ENCODE results near the gene TIMP2. TPM values are rescaled to one million over a fixed set of nuclear protein-coding genes. Genes with fewer than 3 reads are reported as not detected.

The TIMP2 gene
- total RNA-seq, 1 experiment from 2014 or later: 64.8 TPM

- Histone ChIP-seq H3K9ac (ENCODE audit: low read length) (no peak overlapping the region), H3K4me1 (ENCODE audit: control insufficient read depth in 1 of 2, insufficient read depth in 2 of 2, low read length in 2 of 2) (peaks cover 5 to 22% of the 10 kb centered on the region in 2 experiments; a peak in 3 of 4 replicates), H3K4me3 (replicated peaks in 1 of 2; ENCODE audit: low read depth in 1 of 2, low read length in 2 of 2) (no peak overlapping the region), H3K27me3 (ENCODE audit: insufficient read depth, low read length) (no peaks in the 10 kb centered on the region), H3K27ac (ENCODE audit: low read depth, low read length) (no peak overlapping the region), H3K79me2 (ENCODE audit: insufficient read depth, low read length) (peaks cover 12% of the 10 kb centered on the region; the same call in 1 of the 2 replicates), H3K9me2 (ENCODE audit: insufficient read depth) (no peaks in the 10 kb centered on the region), H3K9me3 (ENCODE audit: control insufficient read depth in 1 of 2, insufficient read depth in 1 of 2, low read depth in 1 of 2, low read length in 2 of 2) (no peaks in the 10 kb centered on the region), H2AFZ (ENCODE audit: low read depth, low read length, poor library complexity, severe bottlenecking) (no peak overlapping the region), H3K4me2 (ENCODE audit: low read length) (no peak overlapping the region), H3K36me3 (ENCODE audit: control insufficient read depth in 1 of 2, insufficient read depth in 2 of 2, low read length in 2 of 2) (peaks cover 11 to 21% of the 10 kb centered on the region in 2 experiments; a peak in 2 of 4 replicates), H4K20me1 (ENCODE audit: insufficient read depth) (no peaks in the 10 kb centered on the region)
- DNase-seq (ENCODE audit: low read depth, low spot score) (no peak), ATAC-seq (no peak)
- TF ChIP-seq CEBPB (IDR thresholded peaks at IDR 0.05; ENCODE audit: low read depth) (no peak), RAD21 (IDR thresholded peaks at IDR 0.05; ENCODE audit: low read depth) (no peak), CBX3 (IDR thresholded peaks at IDR 0.05; ENCODE audit: low read depth) (no peak), EZH2 (IDR thresholded peaks at IDR 0.05) (no peak), FOSL1 (IDR thresholded peaks at IDR 0.05; ENCODE audit: low read depth) (no peak), ATF3 (IDR thresholded peaks at IDR 0.05) (no peak), CTCF (IDR thresholded peaks at IDR 0.05 in 2 of 3, conservative IDR thresholded peaks at IDR 0.05 in 1 of 3; ENCODE audit: borderline replicate concordance in 1 of 3, insufficient read depth in 1 of 3, low read depth in 2 of 3, low read length in 2 of 3) (no peak), ZNF274 (IDR thresholded peaks at IDR 0.05; ENCODE audit: low read depth, low read length) (no peak), POLR2AphosphoS5 (IDR thresholded peaks at IDR 0.05; ENCODE audit: low read depth, low read length) (no peak; the same call in 1 of the 2 replicates), POLR2A (IDR thresholded peaks at IDR 0.05; ENCODE audit: borderline replicate concordance, extremely low read depth, insufficient read depth, insufficient read length) (no peak), SIN3A (IDR thresholded peaks at IDR 0.05; ENCODE audit: low read depth) (no peak), ZFX (IDR thresholded peaks at IDR 0.05) (no peak), TCF7L2 (IDR thresholded peaks at IDR 0.05; ENCODE audit: borderline replicate concordance, extremely low read depth, insufficient read depth, insufficient read length) (no peak), EGR1 (IDR thresholded peaks at IDR 0.05; ENCODE audit: low read depth) (no peak), SP1 (IDR thresholded peaks at IDR 0.05; ENCODE audit: low read depth) (no peak)
- TF ChIP-seq, protein P1, sequence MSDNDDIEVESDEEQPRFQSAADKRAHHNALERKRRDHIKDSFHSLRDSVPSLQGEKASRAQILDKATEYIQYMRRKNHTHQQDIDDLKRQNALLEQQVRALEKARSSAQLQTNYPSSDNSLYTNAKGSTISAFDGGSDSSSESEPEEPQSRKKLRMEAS (IDR thresholded peaks at IDR 0.05): no peak
- TF ChIP-seq, protein P2, sequence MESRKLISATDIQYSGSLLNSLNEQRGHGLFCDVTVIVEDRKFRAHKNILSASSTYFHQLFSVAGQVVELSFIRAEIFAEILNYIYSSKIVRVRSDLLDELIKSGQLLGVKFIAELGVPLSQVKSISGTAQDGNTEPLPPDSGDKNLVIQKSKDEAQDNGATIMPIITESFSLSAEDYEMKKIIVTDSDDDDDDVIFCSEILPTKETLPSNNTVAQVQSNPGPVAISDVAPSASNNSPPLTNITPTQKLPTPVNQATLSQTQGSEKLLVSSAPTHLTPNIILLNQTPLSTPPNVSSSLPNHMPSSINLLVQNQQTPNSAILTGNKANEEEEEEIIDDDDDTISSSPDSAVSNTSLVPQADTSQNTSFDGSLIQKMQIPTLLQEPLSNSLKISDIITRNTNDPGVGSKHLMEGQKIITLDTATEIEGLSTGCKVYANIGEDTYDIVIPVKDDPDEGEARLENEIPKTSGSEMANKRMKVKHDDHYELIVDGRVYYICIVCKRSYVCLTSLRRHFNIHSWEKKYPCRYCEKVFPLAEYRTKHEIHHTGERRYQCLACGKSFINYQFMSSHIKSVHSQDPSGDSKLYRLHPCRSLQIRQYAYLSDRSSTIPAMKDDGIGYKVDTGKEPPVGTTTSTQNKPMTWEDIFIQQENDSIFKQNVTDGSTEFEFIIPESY (IDR thresholded peaks at IDR 0.05; ENCODE audit: extremely low read depth, insufficient replicate concordance, low read length): no peak
- no TSS peak for BruUV-seq (replicated peaks)
- intact Hi-C loops (cut with micrococcal nuclease): no loop called here
- CTCF ChIA-PET: interaction anchor here (1.7 kb wide), 1 partner anchor 102 kb away, joined by 7 read pairs; no protein-coding TSS in a partner anchor
- POLR2A ChIA-PET: no interaction called here
- RAD21 ChIA-PET (ENCODE audit: low non-redundant PET in 1 of 2, low total read pairs in 2 of 2, uncharacterized antibody in 2 of 2, unreplicated experiment in 2 of 2): no interaction called here
These were observed 42.7 kb upstream of the TIMP2 start for GRCh38 chr17:78967782-78968362.

Data from HCT116 (cell line).